Measurements from ENCODE around the gene MZT2B.
A peak's percentile ranks its signal among the peaks of the same experiment; 100 is the strongest.
"Not testable (repeated sequence)": the region's sequence is repeated elsewhere in the genome, so short reads cannot be mapped to it uniquely, and the experiment has no call there.

MZT2B gene

DNA sequence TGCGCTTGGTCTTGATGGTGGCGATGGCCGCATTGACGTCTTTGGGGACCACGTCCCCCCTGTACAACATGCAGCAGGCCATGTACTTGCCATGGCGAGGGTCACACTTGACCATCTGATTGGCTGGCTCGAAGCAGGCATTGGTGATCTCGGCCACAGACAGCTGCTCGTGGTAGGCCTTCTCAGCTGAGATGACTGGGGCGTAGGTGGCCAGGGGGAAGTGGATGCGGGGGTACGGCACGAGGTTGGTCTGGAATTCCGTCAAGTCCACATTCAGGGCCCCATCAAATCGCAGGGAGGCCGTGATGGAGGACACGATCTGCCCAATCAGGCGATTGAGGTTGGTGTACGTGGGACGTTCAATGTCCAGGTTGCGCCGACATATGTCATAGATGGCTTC, 11.8 kb downstream of the MZT2B start:
- not testable (repeated sequence) for H3K27ac ChIP-seq (replicated peaks); DNase-seq (ENCODE audit: low read depth in 1 of 2, low spot score in 1 of 2); H3K27me3 ChIP-seq (ENCODE audit: insufficient read depth, poor library complexity, severe bottlenecking); H3K4me3 ChIP-seq (replicated peaks; ENCODE audit: insufficient read depth, low read length)

DNA sequence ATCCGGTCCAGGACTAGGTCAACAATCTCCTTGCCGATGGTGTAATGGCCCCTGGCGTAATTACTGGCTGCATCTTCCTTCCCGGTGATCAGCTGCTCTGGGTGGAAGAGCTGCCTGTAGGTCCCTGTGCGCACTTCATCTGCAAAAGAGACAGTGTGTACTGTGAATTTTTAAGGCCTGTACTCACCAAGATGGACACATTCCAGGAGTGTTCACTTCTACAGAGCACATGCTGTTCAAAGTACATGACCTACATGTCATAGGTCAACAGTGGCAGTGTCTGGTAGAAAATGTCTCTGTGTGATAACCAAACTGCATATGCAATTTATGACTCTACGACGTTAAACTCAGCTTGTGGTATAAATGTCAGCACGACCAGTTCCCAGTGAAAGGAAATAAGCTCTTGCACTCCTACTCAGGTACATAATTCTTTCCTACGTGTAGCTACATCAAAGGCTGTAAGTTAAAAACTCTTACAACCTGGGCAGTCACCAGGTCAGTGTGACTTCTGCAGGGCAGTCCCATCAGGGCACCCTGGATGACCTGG, 13.1 kb downstream of the MZT2B start:
- not testable (repeated sequence) for H3K27me3 ChIP-seq (ENCODE audit: insufficient read depth, poor library complexity, severe bottlenecking); H3K27ac ChIP-seq (replicated peaks); DNase-seq (ENCODE audit: low read depth in 1 of 2, low spot score in 1 of 2); H3K4me3 ChIP-seq (replicated peaks; ENCODE audit: insufficient read depth, low read length)

GRCh38 chr2:130196052-130196451, 14.0 kb downstream of the MZT2B start:
- not testable (repeated sequence) for H3K27ac ChIP-seq (replicated peaks); H3K27me3 ChIP-seq (ENCODE audit: insufficient read depth, poor library complexity, severe bottlenecking); DNase-seq (ENCODE audit: low read depth in 1 of 2, low spot score in 1 of 2); H3K4me3 ChIP-seq (replicated peaks; ENCODE audit: insufficient read depth, low read length)

DNA sequence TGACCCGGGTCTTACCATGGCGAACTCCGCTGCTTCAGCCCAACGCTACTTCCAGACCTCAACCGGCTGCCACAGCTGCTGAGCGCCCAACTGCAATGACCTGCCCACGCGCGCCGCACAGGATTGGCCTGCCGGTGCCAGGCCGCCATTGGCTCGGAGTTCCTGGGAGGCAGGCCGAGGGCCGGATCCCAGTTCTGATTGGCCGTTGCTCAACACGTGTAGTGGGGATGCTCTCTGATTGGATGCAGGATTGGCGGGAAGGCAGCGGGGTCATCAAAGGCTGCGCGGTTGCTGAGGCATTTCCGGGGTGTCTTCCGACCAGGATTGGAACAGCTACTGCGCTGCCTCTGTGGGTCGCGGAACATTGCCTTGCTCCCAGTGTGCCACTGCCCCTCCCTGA, 16.3 kb downstream of the MZT2B start, which contains the start of gene TUBA3E:
TUBA3E (minus strand) TSS at position 97 of the 400 bp plus-strand sequence; CDS start at position 18, 79 bp downstream.
- TF ChIP-seq CTCF (IDR thresholded peaks at IDR 0.05; ENCODE audit: insufficient read depth, low read length) (no peak), SPI1 (IDR thresholded peaks at IDR 0.05; ENCODE audit: borderline replicate concordance, low read depth) (no peak), GABPA (IDR thresholded peaks at IDR 0.05; ENCODE audit: low read depth) (no peak), POLR2AphosphoS5 (IDR thresholded peaks at IDR 0.05; ENCODE audit: low read depth) (no peak)
- TF ChIP-seq, protein P1, sequence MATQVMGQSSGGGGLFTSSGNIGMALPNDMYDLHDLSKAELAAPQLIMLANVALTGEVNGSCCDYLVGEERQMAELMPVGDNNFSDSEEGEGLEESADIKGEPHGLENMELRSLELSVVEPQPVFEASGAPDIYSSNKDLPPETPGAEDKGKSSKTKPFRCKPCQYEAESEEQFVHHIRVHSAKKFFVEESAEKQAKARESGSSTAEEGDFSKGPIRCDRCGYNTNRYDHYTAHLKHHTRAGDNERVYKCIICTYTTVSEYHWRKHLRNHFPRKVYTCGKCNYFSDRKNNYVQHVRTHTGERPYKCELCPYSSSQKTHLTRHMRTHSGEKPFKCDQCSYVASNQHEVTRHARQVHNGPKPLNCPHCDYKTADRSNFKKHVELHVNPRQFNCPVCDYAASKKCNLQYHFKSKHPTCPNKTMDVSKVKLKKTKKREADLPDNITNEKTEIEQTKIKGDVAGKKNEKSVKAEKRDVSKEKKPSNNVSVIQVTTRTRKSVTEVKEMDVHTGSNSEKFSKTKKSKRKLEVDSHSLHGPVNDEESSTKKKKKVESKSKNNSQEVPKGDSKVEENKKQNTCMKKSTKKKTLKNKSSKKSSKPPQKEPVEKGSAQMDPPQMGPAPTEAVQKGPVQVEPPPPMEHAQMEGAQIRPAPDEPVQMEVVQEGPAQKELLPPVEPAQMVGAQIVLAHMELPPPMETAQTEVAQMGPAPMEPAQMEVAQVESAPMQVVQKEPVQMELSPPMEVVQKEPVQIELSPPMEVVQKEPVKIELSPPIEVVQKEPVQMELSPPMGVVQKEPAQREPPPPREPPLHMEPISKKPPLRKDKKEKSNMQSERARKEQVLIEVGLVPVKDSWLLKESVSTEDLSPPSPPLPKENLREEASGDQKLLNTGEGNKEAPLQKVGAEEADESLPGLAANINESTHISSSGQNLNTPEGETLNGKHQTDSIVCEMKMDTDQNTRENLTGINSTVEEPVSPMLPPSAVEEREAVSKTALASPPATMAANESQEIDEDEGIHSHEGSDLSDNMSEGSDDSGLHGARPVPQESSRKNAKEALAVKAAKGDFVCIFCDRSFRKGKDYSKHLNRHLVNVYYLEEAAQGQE (IDR thresholded peaks at IDR 0.05; ENCODE audit: insufficient replicate concordance, low read depth) = no peak
- Histone ChIP-seq H3K4me3 (replicated peaks; ENCODE audit: insufficient read depth, low read length) (no peak within 1 kb of the TSS), H3K27ac (replicated peaks) (no peak within 1 kb of the TSS), H3K27me3 (ENCODE audit: insufficient read depth, poor library complexity, severe bottlenecking) (no peaks in the 10 kb centered on the region)
- no peak for DNase-seq (ENCODE audit: low read depth in 1 of 2, low spot score in 1 of 2)

- not testable (repeated sequence) for H3K27ac ChIP-seq (replicated peaks); H3K27me3 ChIP-seq (ENCODE audit: insufficient read depth, poor library complexity, severe bottlenecking); H3K4me3 ChIP-seq (replicated peaks; ENCODE audit: insufficient read depth, low read length)
- DNase-seq (ENCODE audit: low read depth in 1 of 2, low spot score in 1 of 2) = peak in 1 of 2 experiments; percentile 49
Observed at GRCh38 chr2:130202518-130202917, 20.5 kb downstream of the MZT2B start.

- not testable (repeated sequence) for H3K4me3 ChIP-seq (replicated peaks; ENCODE audit: insufficient read depth, low read length); H3K27ac ChIP-seq (replicated peaks); DNase-seq (ENCODE audit: low read depth in 1 of 2, low spot score in 1 of 2); H3K27me3 ChIP-seq (ENCODE audit: insufficient read depth, poor library complexity, severe bottlenecking)
Observed at GRCh38 chr2:130203150-130203549, 21.1 kb downstream of the MZT2B start.

GRCh38 chr2:130207051-130207450, 25.0 kb downstream of the MZT2B start:
- H3K4me3 ChIP-seq (replicated peaks; ENCODE audit: insufficient read depth, low read length); H3K27ac ChIP-seq (replicated peaks); H3K27me3 ChIP-seq (ENCODE audit: insufficient read depth, poor library complexity, severe bottlenecking); DNase-seq (ENCODE audit: low read depth in 1 of 2, low spot score in 1 of 2): not testable (repeated sequence)

DNA sequence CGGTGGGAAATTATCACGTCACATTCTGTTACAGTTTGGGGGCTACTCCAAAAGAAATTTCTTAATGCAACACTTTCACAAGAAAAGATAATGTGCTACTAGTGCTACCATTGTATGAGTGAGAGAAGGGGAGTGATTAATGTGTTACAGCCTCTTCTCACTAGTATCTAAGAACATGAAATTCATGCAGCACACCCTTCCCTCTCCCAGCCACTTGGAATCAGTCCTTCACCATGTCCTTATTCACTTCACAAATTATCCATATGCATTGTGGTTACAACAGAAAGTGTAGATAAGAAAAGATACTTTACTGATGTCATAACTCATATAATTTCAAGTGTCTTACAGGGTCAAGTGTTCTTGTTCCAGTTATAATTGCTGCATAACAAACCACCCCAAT, 37.1 kb downstream of the MZT2B start:
- DNase-seq (ENCODE audit: low read depth in 1 of 2, low spot score in 1 of 2); H3K4me3 ChIP-seq (replicated peaks; ENCODE audit: insufficient read depth, low read length); H3K27me3 ChIP-seq (ENCODE audit: insufficient read depth, poor library complexity, severe bottlenecking); H3K27ac ChIP-seq (replicated peaks): not testable (repeated sequence)

DNA sequence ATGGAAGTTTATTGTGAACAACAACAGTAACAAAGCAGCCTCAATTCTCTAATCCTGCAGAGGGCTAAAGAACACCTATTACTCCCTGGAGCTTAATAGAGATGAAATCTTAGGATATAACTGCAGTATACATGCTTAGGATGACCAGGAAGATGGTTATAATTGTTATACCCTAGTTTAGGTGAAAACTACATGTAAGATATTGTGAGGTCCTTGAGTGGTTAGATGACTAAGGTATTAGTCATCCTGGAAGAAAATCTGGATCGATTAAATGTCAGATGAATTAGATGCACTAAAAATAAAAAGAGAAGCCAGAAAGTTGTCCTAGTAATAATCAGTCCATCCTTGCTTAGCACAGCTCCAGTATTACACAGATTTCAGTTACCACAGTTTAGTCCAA, 38.4 kb downstream of the MZT2B start:
- H3K27ac ChIP-seq (replicated peaks); DNase-seq (ENCODE audit: low read depth in 1 of 2, low spot score in 1 of 2); H3K27me3 ChIP-seq (ENCODE audit: insufficient read depth, poor library complexity, severe bottlenecking); H3K4me3 ChIP-seq (replicated peaks; ENCODE audit: insufficient read depth, low read length): not testable (repeated sequence)

DNA sequence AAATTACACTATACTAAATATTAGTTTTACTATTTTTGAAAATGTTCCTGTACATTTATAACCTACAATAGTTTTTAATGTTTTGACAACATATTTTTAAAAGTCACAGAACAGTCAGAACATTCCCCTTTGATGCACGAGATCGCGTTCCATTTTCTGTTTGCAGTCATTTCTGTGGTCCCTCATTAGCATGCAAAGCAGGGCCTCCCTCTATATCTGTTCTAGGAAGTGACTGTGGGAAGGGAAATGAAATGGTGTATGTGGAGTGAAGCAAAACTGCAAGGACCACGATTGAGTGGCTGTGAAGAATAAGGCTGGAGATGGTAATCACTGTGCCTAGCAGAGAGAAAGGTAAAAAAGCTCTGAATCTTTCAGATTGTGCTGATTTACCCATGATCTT, 40.5 kb downstream of the MZT2B start:
- H3K4me3 ChIP-seq (replicated peaks; ENCODE audit: insufficient read depth, low read length); DNase-seq (ENCODE audit: low read depth in 1 of 2, low spot score in 1 of 2); H3K27ac ChIP-seq (replicated peaks); H3K27me3 ChIP-seq (ENCODE audit: insufficient read depth, poor library complexity, severe bottlenecking): not testable (repeated sequence)

DNA sequence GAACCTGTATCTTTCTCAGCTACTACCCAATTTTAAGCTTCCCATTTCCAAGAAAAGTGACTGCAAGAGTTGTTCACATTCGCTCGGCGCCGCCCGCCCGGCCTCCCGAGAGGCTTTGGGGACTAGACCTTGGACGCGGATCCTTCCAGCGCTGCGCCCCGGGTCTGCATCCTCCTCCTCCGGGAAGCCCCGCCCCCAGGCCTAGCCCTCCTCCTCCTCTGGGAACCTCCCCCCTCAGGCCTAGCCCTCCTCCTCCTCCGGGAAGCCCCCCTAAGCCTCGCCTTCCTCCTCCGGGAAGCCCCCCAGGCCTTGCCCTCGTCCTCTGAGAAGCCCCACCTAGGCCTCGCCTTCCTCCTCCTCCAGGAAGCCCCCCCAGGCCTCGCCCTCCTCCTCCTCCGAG, 45.9 kb downstream of the MZT2B start:
- not testable (repeated sequence) for H3K27ac ChIP-seq (replicated peaks); DNase-seq (ENCODE audit: low read depth in 1 of 2, low spot score in 1 of 2); H3K27me3 ChIP-seq (ENCODE audit: insufficient read depth, poor library complexity, severe bottlenecking); H3K4me3 ChIP-seq (replicated peaks; ENCODE audit: insufficient read depth, low read length)

- DNase-seq (ENCODE audit: low read depth in 1 of 2, low spot score in 1 of 2); H3K27me3 ChIP-seq (ENCODE audit: insufficient read depth, poor library complexity, severe bottlenecking); H3K4me3 ChIP-seq (replicated peaks; ENCODE audit: insufficient read depth, low read length); H3K27ac ChIP-seq (replicated peaks): not testable (repeated sequence)
Observed at GRCh38 chr2:130228467-130229160, 46.6 kb downstream of the MZT2B start.
